SK-N-SH (cell line): ENCODE data around the gene CLEC2D. TPM values are rescaled to one million over a fixed set of nuclear protein-coding genes. Genes with fewer than 3 reads are reported as not detected.

ENCODE experiments used
- CTCF ChIA-PET: fragments of 300-600, 350-600 bp; formaldehyde crosslinking; extraction: SDS; loops from one replicate; lab custom pipeline; 2021; lab: Yijun Ruan, JAX
- POLR2A ChIA-PET: fragments of 350-600 bp; sonication (Branson Sonifier 250); formaldehyde crosslinking; extraction: SDS; loops from one replicate; lab custom pipeline; 2020; ENCODE audit warnings: antibody characterized with exemption, inconsistent platforms; lab: Yijun Ruan, JAX
- DNase-seq: peaks from one replicate; pipeline ENCODE4 v3.0.0; 2012
- H2AFZ ChIP-seq: fragments of 200-600 bp; sonication (generic); 2 replicates; pipeline ENCODE4 v1.8.1; 2016; ENCODE audit warnings: antibody characterized with exemption, mild to moderate bottlenecking, low read depth
- H3F3A ChIP-seq: fragments of 200-600 bp; sonication (generic); replicated peaks from 2 replicates; pipeline ENCODE3; 2016; ENCODE audit warnings: antibody characterized with exemption, mild to moderate bottlenecking; ENCODE audit not compliant: insufficient read depth
- H3K27ac ChIP-seq, 2 experiments: fragments of 200-500 bp in 1 of 2; fragments of 200-600 bp in 1 of 2; sonication (Bioruptor generic) in 1 of 2; sonication (generic), shearing (Covaris generic) in 1 of 2; 2 replicates each; pipeline versions ENCODE4 v1.5.1 to v1.6.1; 2014 to 2016; ENCODE audit warnings: low read depth in 2 of 2, inconsistent platforms in 1 of 2, low read length in 1 of 2, mild to moderate bottlenecking in 1 of 2, mixed read lengths in 1 of 2
- H3K27me3 ChIP-seq: fragments of 200-600 bp; sonication (generic), shearing (Covaris generic); 2 replicates; pipeline ENCODE4 v1.6.1; 2016; ENCODE audit warnings: mixed run types; ENCODE audit not compliant: insufficient read depth
- H3K36me3 ChIP-seq, 2 experiments: fragments of 200-500 bp in 1 of 2; fragments of 200-600 bp in 1 of 2; sonication (Bioruptor generic) in 1 of 2; sonication (generic) in 1 of 2; replicated peaks in 1 of 2; 2 replicates each; pipeline versions ENCODE3 to v1.5.1; 2014 to 2016; ENCODE audit warnings: low read length in 1 of 2, mild to moderate bottlenecking in 1 of 2; ENCODE audit not compliant: insufficient read depth in 2 of 2, control insufficient read depth in 1 of 2
- H3K4me1 ChIP-seq, 2 experiments: fragments of 200-500 bp in 1 of 2; fragments of 200-600 bp in 1 of 2; sonication (Bioruptor generic) in 1 of 2; sonication (generic), shearing (Covaris generic) in 1 of 2; 2 replicates each; pipeline versions ENCODE4 v1.5.1 to v1.6.1; 2014 to 2016; ENCODE audit warnings: low read depth in 1 of 2, low read length in 1 of 2, mixed run types in 1 of 2; ENCODE audit not compliant: insufficient read depth in 2 of 2, control insufficient read depth in 1 of 2
- H3K4me2 ChIP-seq: fragments of 200-600 bp; sonication (generic), shearing (Covaris generic); 2 replicates; pipeline ENCODE4 v1.6.1; 2017; ENCODE audit warnings: mixed run types
- H3K4me3 ChIP-seq, 2 experiments: fragments of 200-500 bp in 1 of 2; fragments of 200-600 bp in 1 of 2; sonication (Bioruptor generic) in 1 of 2; sonication (generic), shearing (Covaris generic) in 1 of 2; 2 replicates each; pipeline versions ENCODE4 v1.5.1 to v1.8.1; 2014 to 2016; ENCODE audit warnings: low read depth in 2 of 2, inconsistent platforms in 1 of 2, low read length in 1 of 2, mild to moderate bottlenecking in 1 of 2, mixed read lengths in 1 of 2, moderate library complexity in 1 of 2
- H3K79me2 ChIP-seq: fragments of 200-600 bp; sonication (generic); 2 replicates; pipeline ENCODE4 v1.8.1; 2017; ENCODE audit warnings: mild to moderate bottlenecking; ENCODE audit not compliant: insufficient read depth
- H3K9ac ChIP-seq: fragments of 200-600 bp; sonication (generic); 2 replicates; pipeline ENCODE4 v1.6.1; 2017; ENCODE audit warnings: mixed run types
- H3K9me2 ChIP-seq: fragments of 200-600 bp; sonication (generic); 2 replicates; pipeline ENCODE4 v1.6.1; 2017; ENCODE audit warnings: mixed run types
- H3K9me3 ChIP-seq: fragments of 200-600 bp; sonication (generic); 2 replicates; pipeline ENCODE4 v1.6.1; 2017; ENCODE audit warnings: mixed run types, mild to moderate bottlenecking, moderate library complexity
- H4K20me1 ChIP-seq: fragments of 200-600 bp; sonication (generic); 2 replicates; pipeline ENCODE4 v1.6.1; 2017; ENCODE audit warnings: mild to moderate bottlenecking, mixed run types; ENCODE audit not compliant: insufficient read depth
- CHD2 ChIP-seq: fragments of 150-350 bp; IDR thresholded peaks from 2 replicates; pipeline ENCODE4 v1.6.1; 2018; ENCODE audit warnings: low read length; ENCODE audit not compliant: partially characterized antibody
- EP300 ChIP-seq, 2 experiments: IDR thresholded peaks; 2 replicates each; pipeline versions ENCODE4 v1.4.0 to v1.6.1; 2012; ENCODE audit warnings: borderline replicate concordance in 1 of 2, low read depth in 1 of 2, low read length in 1 of 2
- EZH2phosphoT487 ChIP-seq: fragments of 200-600 bp; sonication (generic); IDR thresholded peaks from 2 replicates; pipeline ENCODE4 v1.6.1; 2017; ENCODE audit warnings: low read depth, mixed run types, mild to moderate bottlenecking, antibody characterized with exemption, moderate library complexity, borderline replicate concordance
- GATA2 ChIP-seq: sonication (generic); formaldehyde crosslinking; IDR thresholded peaks from 2 replicates; pipeline ENCODE4 v1.5.0; 2020; ENCODE audit warnings: mild to moderate bottlenecking, missing genetic modification reagents
- MXI1 ChIP-seq: IDR thresholded peaks from 2 replicates; pipeline ENCODE4 v1.6.1; 2012; ENCODE audit warnings: mild to moderate bottlenecking, low read depth, low read length, improper control_type of control experiment
- NRF1 ChIP-seq: IDR thresholded peaks from 2 replicates; pipeline ENCODE4 v1.6.1; 2012; ENCODE audit warnings: low read depth, mild to moderate bottlenecking, low read length
- RAD21 ChIP-seq: IDR thresholded peaks from 2 replicates; pipeline ENCODE4 v1.6.1; 2012; ENCODE audit warnings: mild to moderate bottlenecking, low read length
- RCOR1 ChIP-seq: fragments of 150-350 bp; IDR thresholded peaks from 2 replicates; pipeline ENCODE4 v1.6.1; 2017; ENCODE audit warnings: antibody characterized with exemption, low read length
- SIN3A ChIP-seq: IDR thresholded peaks from 2 replicates; pipeline ENCODE4 v1.6.1; 2012; ENCODE audit warnings: low read depth, mild to moderate bottlenecking, low read length, moderate library complexity, borderline replicate concordance
- SMC3 ChIP-seq: IDR thresholded peaks from 2 replicates; pipeline ENCODE4 v1.6.1; 2012; ENCODE audit warnings: low read depth, low read length, improper control_type of control experiment
- TEAD4 ChIP-seq: IDR thresholded peaks from 2 replicates; pipeline ENCODE4 v1.4.0; 2012; ENCODE audit warnings: mild to moderate bottlenecking, borderline replicate concordance; ENCODE audit not compliant: insufficient read depth
- WGBS: methylation state at CpG from one replicate; pipeline ENCODE4 v1.1.6; 2017; ENCODE audit warnings: low lambda C conversion rate; 5-methylcytosine and 5-hydroxymethylcytosine counted together
- polyA plus RNA-seq, 3 experiments: library from polyadenylated mRNA; depleted of rRNA; stranded (reverse); fragments of >200 nt; gene quantifications; 2 replicates each; pipeline ENCODE4 v1.2.3, GENCODE V29; 2012
- TF ChIP-seq, protein P1 (sequence below): IDR thresholded peaks from 2 replicates; pipeline ENCODE4 v1.6.1; 2012; ENCODE audit warnings: mild to moderate bottlenecking, low read depth, low read length, moderate library complexity
- TF ChIP-seq, protein P2 (sequence below): IDR thresholded peaks from 2 replicates; pipeline ENCODE4; 2012
- TF ChIP-seq, protein P3 (sequence below): fragments of 150-350 bp; IDR thresholded peaks from 2 replicates; pipeline ENCODE4 v1.6.1; 2017; ENCODE audit warnings: antibody characterized with exemption, low read length, low read depth, borderline replicate concordance

The CLEC2D gene, protein sequence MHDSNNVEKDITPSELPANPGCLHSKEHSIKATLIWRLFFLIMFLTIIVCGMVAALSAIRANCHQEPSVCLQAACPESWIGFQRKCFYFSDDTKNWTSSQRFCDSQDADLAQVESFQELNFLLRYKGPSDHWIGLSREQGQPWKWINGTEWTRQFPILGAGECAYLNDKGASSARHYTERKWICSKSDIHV
- polyA plus RNA-seq (2012; rRNA removed), result 0.81 and 1.5 TPM in 2 replicates
- 0.55 and 0.68 TPM in 2 replicates for polyA plus RNA-seq (2012; cell fraction: cytosol; rRNA removed)
- polyA plus RNA-seq (2012; cell fraction: nucleus; rRNA removed), result 4.2 and 7.1 TPM in 2 replicates

DNA sequence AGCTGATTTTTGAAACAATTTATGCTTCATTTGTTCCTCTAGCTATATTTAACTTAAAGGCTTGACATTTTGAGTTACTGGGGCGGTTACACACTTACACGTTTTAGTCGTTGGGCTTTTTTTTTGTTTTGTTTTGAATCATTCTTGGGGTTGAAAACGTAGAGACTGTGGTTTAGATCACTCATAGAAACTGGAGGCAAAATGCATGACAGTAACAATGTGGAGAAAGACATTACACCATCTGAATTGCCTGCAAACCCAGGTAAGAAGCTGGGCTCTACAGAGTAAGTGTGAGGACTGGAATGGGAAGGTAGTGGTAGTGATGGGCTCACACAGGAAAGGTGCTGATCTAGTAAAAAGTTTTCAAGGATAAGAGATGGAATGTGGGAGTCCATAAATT is at the start of gene CLEC2D:
Gene CLEC2D (plus strand): TSS at position 180 of the 400 bp plus-strand sequence. CDS start 22 bp downstream, at position 202.
- Histone ChIP-seq H2AFZ (no peak within 1 kb of the TSS), H3K4me3 (no peak within 1 kb of the TSS), H3K9me2 (no peaks in the 10 kb centered on the region), H3K27me3 (no peaks in the 10 kb centered on the region), H3K27ac (no peak within 1 kb of the TSS), H3K9me3 (no peaks in the 10 kb centered on the region), H4K20me1 (no peaks in the 10 kb centered on the region), H3K36me3 (peaks cover 1 to 2% of the 10 kb centered on the region in 2 experiments), H3K9ac (no peak within 1 kb of the TSS), H3K4me2 (no peak within 1 kb of the TSS), H3K4me1 (peaks cover 9 to 11% of the 10 kb centered on the region in 2 experiments; a peak in 3 of 4 replicates), H3F3A (no peaks in the 10 kb centered on the region), H3K79me2 (no peaks in the 10 kb centered on the region)
- ChIA-PET CTCF (interaction anchor here (0.6 to 1.4 kb wide), 4 partner anchors 9 to 262 kb away, joined by 3 to 4 read pairs (median 3); no protein-coding TSS in a partner anchor), POLR2A (no interaction called here)
- DNase-seq, result no peak
- no peak for TF ChIP-seq GATA2 (CRISPR knock-in tag)
- TF ChIP-seq SMC3, result no peak
- TF ChIP-seq, protein P1, sequence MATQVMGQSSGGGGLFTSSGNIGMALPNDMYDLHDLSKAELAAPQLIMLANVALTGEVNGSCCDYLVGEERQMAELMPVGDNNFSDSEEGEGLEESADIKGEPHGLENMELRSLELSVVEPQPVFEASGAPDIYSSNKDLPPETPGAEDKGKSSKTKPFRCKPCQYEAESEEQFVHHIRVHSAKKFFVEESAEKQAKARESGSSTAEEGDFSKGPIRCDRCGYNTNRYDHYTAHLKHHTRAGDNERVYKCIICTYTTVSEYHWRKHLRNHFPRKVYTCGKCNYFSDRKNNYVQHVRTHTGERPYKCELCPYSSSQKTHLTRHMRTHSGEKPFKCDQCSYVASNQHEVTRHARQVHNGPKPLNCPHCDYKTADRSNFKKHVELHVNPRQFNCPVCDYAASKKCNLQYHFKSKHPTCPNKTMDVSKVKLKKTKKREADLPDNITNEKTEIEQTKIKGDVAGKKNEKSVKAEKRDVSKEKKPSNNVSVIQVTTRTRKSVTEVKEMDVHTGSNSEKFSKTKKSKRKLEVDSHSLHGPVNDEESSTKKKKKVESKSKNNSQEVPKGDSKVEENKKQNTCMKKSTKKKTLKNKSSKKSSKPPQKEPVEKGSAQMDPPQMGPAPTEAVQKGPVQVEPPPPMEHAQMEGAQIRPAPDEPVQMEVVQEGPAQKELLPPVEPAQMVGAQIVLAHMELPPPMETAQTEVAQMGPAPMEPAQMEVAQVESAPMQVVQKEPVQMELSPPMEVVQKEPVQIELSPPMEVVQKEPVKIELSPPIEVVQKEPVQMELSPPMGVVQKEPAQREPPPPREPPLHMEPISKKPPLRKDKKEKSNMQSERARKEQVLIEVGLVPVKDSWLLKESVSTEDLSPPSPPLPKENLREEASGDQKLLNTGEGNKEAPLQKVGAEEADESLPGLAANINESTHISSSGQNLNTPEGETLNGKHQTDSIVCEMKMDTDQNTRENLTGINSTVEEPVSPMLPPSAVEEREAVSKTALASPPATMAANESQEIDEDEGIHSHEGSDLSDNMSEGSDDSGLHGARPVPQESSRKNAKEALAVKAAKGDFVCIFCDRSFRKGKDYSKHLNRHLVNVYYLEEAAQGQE, result no peak
- TF ChIP-seq RCOR1, result no peak
- TF ChIP-seq, protein P2, sequence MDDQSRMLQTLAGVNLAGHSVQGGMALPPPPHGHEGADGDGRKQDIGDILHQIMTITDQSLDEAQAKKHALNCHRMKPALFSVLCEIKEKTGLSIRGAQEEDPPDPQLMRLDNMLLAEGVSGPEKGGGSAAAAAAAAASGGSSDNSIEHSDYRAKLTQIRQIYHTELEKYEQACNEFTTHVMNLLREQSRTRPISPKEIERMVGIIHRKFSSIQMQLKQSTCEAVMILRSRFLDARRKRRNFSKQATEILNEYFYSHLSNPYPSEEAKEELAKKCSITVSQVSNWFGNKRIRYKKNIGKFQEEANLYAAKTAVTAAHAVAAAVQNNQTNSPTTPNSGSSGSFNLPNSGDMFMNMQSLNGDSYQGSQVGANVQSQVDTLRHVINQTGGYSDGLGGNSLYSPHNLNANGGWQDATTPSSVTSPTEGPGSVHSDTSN, result no peak
- no peak for TF ChIP-seq NRF1
- TF ChIP-seq MXI1, result no peak
- TF ChIP-seq TEAD4, result no peak
- no peak for TF ChIP-seq EP300 (IDR thresholded peaks at IDR 0.05; ENCODE audit: borderline replicate concordance in 1 of 2, low read depth in 1 of 2, low read length in 1 of 2)
- TF ChIP-seq RAD21, result no peak
- no peak for TF ChIP-seq SIN3A
- TF ChIP-seq CHD2, result no peak
- TF ChIP-seq, protein P3, sequence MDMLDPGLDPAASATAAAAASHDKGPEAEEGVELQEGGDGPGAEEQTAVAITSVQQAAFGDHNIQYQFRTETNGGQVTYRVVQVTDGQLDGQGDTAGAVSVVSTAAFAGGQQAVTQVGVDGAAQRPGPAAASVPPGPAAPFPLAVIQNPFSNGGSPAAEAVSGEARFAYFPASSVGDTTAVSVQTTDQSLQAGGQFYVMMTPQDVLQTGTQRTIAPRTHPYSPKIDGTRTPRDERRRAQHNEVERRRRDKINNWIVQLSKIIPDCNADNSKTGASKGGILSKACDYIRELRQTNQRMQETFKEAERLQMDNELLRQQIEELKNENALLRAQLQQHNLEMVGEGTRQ, result no peak
- TF ChIP-seq EZH2phosphoT487, result no peak
- WGBS, result 90% methylated on average over 4 of the region's 4 CpGs
